ENCODE data around the gene PTCD1.

PTCD1 gene

GRCh38 chr7:99371376-99371920, 67.2 kb downstream of the PTCD1 start:
- H3K36me3 ChIP-seq (ENCODE audit: control insufficient read depth, insufficient read depth, low read length), result peaks cover 5% of the 10 kb centered on the region
- H3K4me1 ChIP-seq (ENCODE audit: control insufficient read depth, insufficient read depth, low read length, poor library complexity, severe bottlenecking), result peaks cover 9% of the 10 kb centered on the region
- DNase-seq, result no peak
- H3K4me3 ChIP-seq (ENCODE audit: insufficient read depth, low read depth, low read length, poor library complexity, severe bottlenecking), result no peak overlapping the region
- H3K27me3 ChIP-seq (replicated peaks; ENCODE audit: control insufficient read depth, insufficient read depth, low read length, poor library complexity, severe bottlenecking), result no peaks in the 10 kb centered on the region
- no peaks in the 10 kb centered on the region for H3K9me3 ChIP-seq (ENCODE audit: control insufficient read depth, low read length)
- H3K27ac ChIP-seq (ENCODE audit: insufficient read depth, low read length, poor library complexity, severe bottlenecking), result no peak overlapping the region

DNA sequence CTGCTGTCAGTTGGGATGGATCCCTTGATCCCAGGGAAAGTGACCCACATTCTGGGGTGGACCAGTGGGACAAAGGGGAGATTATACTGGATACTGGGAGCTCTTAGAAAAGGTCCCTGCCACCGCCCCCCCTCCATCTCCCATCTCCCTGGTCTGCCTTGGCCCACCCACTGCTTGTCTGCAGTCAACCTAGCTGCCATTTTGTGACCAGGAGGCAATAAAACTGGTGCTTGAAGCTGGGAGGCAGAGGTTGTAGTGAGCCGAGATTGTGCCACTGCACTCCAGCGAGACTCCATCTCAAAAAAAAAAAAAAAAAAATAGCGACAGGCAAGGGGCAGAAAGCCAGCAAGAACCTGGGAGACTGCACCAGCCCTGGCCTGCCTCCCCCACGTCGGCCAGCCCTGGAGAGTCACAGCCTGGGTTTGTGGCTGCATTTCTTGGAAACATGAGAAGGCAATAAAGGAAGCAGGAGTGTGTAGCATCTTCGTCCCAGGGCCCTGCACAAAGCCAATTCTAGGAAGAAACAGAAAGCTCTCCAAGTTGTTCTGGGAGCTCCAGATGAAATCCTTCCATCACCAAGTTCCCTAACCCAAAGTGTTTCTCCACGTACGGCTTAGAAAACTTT, 68.7 kb downstream of the PTCD1 start:
- Histone ChIP-seq H3K4me3 (ENCODE audit: insufficient read depth, low read depth, low read length, poor library complexity, severe bottlenecking) (no peak overlapping the region), H3K27me3 (replicated peaks; ENCODE audit: control insufficient read depth, insufficient read depth, low read length, poor library complexity, severe bottlenecking) (no peaks in the 10 kb centered on the region), H3K36me3 (ENCODE audit: control insufficient read depth, insufficient read depth, low read length) (peaks cover 18% of the 10 kb centered on the region), H3K4me1 (ENCODE audit: control insufficient read depth, insufficient read depth, low read length, poor library complexity, severe bottlenecking) (peaks cover 5% of the 10 kb centered on the region), H3K9me3 (ENCODE audit: control insufficient read depth, low read length) (no peaks in the 10 kb centered on the region), H3K27ac (ENCODE audit: insufficient read depth, low read length, poor library complexity, severe bottlenecking) (no peak overlapping the region)
- no peak for DNase-seq

- Histone ChIP-seq H3K4me1 (ENCODE audit: control insufficient read depth, insufficient read depth, low read length, poor library complexity, severe bottlenecking) (peaks cover 3% of the 10 kb centered on the region), H3K36me3 (ENCODE audit: control insufficient read depth, insufficient read depth, low read length) (peaks cover 25% of the 10 kb centered on the region), H3K9me3 (ENCODE audit: control insufficient read depth, low read length) (no peaks in the 10 kb centered on the region), H3K27ac (ENCODE audit: insufficient read depth, low read length, poor library complexity, severe bottlenecking) (no peak overlapping the region), H3K27me3 (replicated peaks; ENCODE audit: control insufficient read depth, insufficient read depth, low read length, poor library complexity, severe bottlenecking) (no peaks in the 10 kb centered on the region), H3K4me3 (ENCODE audit: insufficient read depth, low read depth, low read length, poor library complexity, severe bottlenecking) (no peak overlapping the region)
- no peak for DNase-seq
These were observed 69.7 kb downstream of the PTCD1 start for GRCh38 chr7:99368750-99369389.
